NCI-H2107 (cell line): Measurements from ENCODE around the gene RNF220.
"Not testable (repeated sequence)": the region's sequence is repeated elsewhere in the genome, so short reads cannot be mapped to it uniquely, and the experiment has no call there.

Experiments used
- DNase-seq: peaks from one replicate; lab custom pipeline; 2025; lab: John Stamatoyannopoulos, UW

The RNF220 gene

GRCh38 chr1:44496541-44497171 lies 91.6 kb downstream of the RNF220 start:
- no peak for DNase-seq

GRCh38 chr1:44497422-44498170 lies 92.5 kb downstream of the RNF220 start:
- DNase-seq: no peak

- no peak for DNase-seq
Observed at GRCh38 chr1:44499306-44499705, 94.3 kb downstream of the RNF220 start.

GRCh38 chr1:44500181-44501046 lies 95.4 kb downstream of the RNF220 start:
- DNase-seq: no peak

- no peak for DNase-seq
Observed at GRCh38 chr1:44501047-44501890, 96.2 kb downstream of the RNF220 start.

GRCh38 chr1:44502823-44503222 lies 97.8 kb downstream of the RNF220 start:
- DNase-seq: not testable (repeated sequence)

GRCh38 chr1:44503625-44504024 lies 98.6 kb downstream of the RNF220 start:
- no peak for DNase-seq

- DNase-seq: no peak
Observed at GRCh38 chr1:44505210-44505993, 100.3 kb downstream of the RNF220 start.

GRCh38 chr1:44507490-44508396 lies 102.7 kb downstream of the RNF220 start:
- DNase-seq: no peak

GRCh38 chr1:44508397-44508745 lies 103.3 kb downstream of the RNF220 start:
- no peak for DNase-seq

GRCh38 chr1:44511363-44511762 lies 106.3 kb downstream of the RNF220 start:
- no peak for DNase-seq

GRCh38 chr1:44511769-44512168 lies 106.7 kb downstream of the RNF220 start:
- DNase-seq: no peak

GRCh38 chr1:44512313-44512885 lies 107.3 kb downstream of the RNF220 start:
- DNase-seq: no peak

GRCh38 chr1:44513111-44513510 lies 108.1 kb downstream of the RNF220 start:
- no peak for DNase-seq

- no peak for DNase-seq
Observed at GRCh38 chr1:44514673-44515072, 109.6 kb downstream of the RNF220 start.

GRCh38 chr1:44515416-44515815 lies 110.4 kb downstream of the RNF220 start:
- DNase-seq: no peak

- DNase-seq: no peak
Observed at GRCh38 chr1:44519035-44519676, 114.1 kb downstream of the RNF220 start.

- DNase-seq: no peak
Observed at GRCh38 chr1:44521378-44522080, 116.5 kb downstream of the RNF220 start.
